Measurements from ENCODE around the gene BNIPL.

DNA sequence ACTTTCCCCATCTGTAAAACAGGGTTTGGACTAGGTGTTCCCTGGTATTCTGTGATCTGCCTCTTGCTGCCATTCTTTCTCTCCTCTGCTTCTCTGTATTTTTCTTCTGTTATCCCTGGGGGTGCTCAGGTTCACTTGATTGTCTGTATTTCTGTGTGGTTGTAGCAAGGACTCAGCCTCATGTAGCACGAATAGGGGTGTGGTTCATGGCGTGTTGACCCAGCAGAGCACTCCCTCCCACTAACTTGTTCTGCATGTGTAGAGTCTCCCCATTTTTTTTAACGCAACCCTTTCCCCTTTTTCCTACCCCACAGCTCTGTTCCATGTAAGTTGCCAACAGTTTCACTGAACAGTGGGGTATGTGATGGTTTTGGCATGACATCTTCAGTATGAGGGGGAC is 1.2 kb upstream of the BNIPL start:
- no peak for TF ChIP-seq POLR2A (IDR thresholded peaks at IDR 0.05)
- TF ChIP-seq POLR2AphosphoS5 (IDR thresholded peaks at IDR 0.05), result no peak
- TF ChIP-seq, protein P1, sequence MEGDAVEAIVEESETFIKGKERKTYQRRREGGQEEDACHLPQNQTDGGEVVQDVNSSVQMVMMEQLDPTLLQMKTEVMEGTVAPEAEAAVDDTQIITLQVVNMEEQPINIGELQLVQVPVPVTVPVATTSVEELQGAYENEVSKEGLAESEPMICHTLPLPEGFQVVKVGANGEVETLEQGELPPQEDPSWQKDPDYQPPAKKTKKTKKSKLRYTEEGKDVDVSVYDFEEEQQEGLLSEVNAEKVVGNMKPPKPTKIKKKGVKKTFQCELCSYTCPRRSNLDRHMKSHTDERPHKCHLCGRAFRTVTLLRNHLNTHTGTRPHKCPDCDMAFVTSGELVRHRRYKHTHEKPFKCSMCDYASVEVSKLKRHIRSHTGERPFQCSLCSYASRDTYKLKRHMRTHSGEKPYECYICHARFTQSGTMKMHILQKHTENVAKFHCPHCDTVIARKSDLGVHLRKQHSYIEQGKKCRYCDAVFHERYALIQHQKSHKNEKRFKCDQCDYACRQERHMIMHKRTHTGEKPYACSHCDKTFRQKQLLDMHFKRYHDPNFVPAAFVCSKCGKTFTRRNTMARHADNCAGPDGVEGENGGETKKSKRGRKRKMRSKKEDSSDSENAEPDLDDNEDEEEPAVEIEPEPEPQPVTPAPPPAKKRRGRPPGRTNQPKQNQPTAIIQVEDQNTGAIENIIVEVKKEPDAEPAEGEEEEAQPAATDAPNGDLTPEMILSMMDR (IDR thresholded peaks at IDR 0.05), result no peak
- TF ChIP-seq EP300 (IDR thresholded peaks at IDR 0.05), result no peak

Data from stomach (tissue), 4 donors.